ENCODE measurements around the gene SLC25A1. TPM values are rescaled to one million over a fixed set of nuclear protein-coding genes. Genes with fewer than 3 reads are reported as not detected.

The SLC25A1 gene
- total and polyA plus RNA-seq, 2 experiments from 2014 or later, result 187 to 422 TPM

DNA sequence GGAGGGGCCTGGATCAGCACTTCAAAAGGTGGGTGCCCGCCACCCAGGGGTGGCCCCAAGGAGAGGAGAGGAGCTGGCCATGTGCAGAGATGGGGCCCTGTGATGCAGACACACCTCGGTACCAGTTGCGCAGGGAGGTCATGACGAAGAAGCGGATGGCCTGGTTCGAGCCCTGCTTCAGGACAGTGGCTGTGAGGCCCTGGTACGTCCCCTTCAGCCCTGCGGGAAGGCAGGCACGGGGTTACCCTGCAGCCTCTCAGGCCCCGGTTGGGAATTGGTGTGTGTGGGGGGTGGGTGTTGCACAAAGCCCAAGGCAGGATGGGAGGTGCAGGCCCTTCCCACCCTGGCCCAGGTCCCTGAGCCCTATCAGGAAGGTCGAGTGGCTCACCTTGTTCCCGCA lies 1.8 kb downstream of the SLC25A1 start:
- Histone ChIP-seq H3K9me2 (replicated peaks; ENCODE audit: insufficient read depth) (no peaks in the 10 kb centered on the region), H3K9me3 (ENCODE audit: low read depth) (no peaks in the 10 kb centered on the region), H4K20me1 (ENCODE audit: insufficient read depth, poor library complexity, severe bottlenecking) (peaks cover 22% of the 10 kb centered on the region), H3K27ac (no peak overlapping the region), H3K4me1 (ENCODE audit: insufficient read depth) (peaks cover 36% of the 10 kb centered on the region), H3K4me2 (peak overlapping the region; percentile 99), H3K4me3 (no peak overlapping the region), H3K79me2 (peaks cover 49% of the 10 kb centered on the region), H3K27me3 (no peaks in the 10 kb centered on the region), H3K36me3 (replicated peaks; ENCODE audit: insufficient read depth, low read depth) (no peaks in the 10 kb centered on the region), H2AFZ (no peak overlapping the region)
- DNase-seq (ENCODE audit: low spot score), result no peak
- no peak for TF ChIP-seq CTCF (IDR thresholded peaks at IDR 0.05; ENCODE audit: poor library complexity)
- TF ChIP-seq EZH2phosphoT487 (IDR thresholded peaks at IDR 0.05; ENCODE audit: low read depth, severe bottlenecking, unreplicated experiment), result no peak
- no peak for TF ChIP-seq EZH2 (IDR thresholded peaks at IDR 0.05; ENCODE audit: borderline replicate concordance)
- 84% methylated on average over 12 of the region's 12 CpGs for WGBS (ENCODE audit: low lambda C conversion rate, missing lambda C conversion rate)

DNA sequence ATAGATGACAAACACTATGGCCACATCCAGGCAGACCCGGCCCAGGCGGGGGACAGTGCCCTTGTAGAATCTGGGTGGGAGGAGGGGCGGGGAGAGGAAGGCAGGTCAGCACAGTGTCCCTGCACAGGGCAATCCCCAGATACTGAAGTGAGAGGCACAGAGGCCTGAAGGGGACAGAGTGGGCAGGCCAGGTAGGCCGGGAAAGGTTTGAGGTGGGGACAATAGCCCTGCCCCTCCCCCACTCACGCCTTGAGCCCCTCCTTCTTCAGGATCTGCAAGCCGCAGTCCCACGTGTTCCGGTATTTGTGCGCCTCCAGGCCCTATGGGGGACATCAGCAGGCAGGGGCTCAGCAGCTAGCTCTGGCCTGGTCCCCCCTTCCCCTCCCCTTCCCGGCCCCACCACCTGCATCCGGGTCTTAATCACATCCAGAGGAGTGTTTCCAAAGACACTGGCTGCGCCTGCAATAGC lies 2.3 kb downstream of the SLC25A1 start:
- no peaks in the 10 kb centered on the region for H3K9me2 ChIP-seq (replicated peaks; ENCODE audit: insufficient read depth)
- DNase-seq (ENCODE audit: low spot score), result peak; percentile 4
- peak overlapping the region; percentile 99 for H3K4me2 ChIP-seq
- no peaks in the 10 kb centered on the region for H3K9me3 ChIP-seq (ENCODE audit: low read depth)
- H3K27ac ChIP-seq, result no peak overlapping the region
- H3K4me3 ChIP-seq, result no peak overlapping the region
- H3K36me3 ChIP-seq (replicated peaks; ENCODE audit: insufficient read depth, low read depth), result no peaks in the 10 kb centered on the region
- H3K79me2 ChIP-seq, result peaks cover 51% of the 10 kb centered on the region
- H4K20me1 ChIP-seq (ENCODE audit: insufficient read depth, poor library complexity, severe bottlenecking), result peaks cover 22% of the 10 kb centered on the region
- no peak for TF ChIP-seq EZH2phosphoT487 (IDR thresholded peaks at IDR 0.05; ENCODE audit: low read depth, severe bottlenecking, unreplicated experiment)
- peaks cover 36% of the 10 kb centered on the region for H3K4me1 ChIP-seq (ENCODE audit: insufficient read depth)
- 76% methylated on average over 12 of the region's 12 CpGs for WGBS (ENCODE audit: low lambda C conversion rate, missing lambda C conversion rate)
- H2AFZ ChIP-seq, result no peak overlapping the region
- no peaks in the 10 kb centered on the region for H3K27me3 ChIP-seq

- Histone ChIP-seq H2AFZ (no peak overlapping the region), H3K79me2 (peaks cover 53% of the 10 kb centered on the region), H3K27me3 (no peaks in the 10 kb centered on the region), H3K9me2 (replicated peaks; ENCODE audit: insufficient read depth) (no peaks in the 10 kb centered on the region), H3K4me1 (ENCODE audit: insufficient read depth) (peaks cover 39% of the 10 kb centered on the region), H3K9me3 (ENCODE audit: low read depth) (no peaks in the 10 kb centered on the region), H3K27ac (no peak overlapping the region), H3K36me3 (replicated peaks; ENCODE audit: insufficient read depth, low read depth) (no peaks in the 10 kb centered on the region), H4K20me1 (ENCODE audit: insufficient read depth, poor library complexity, severe bottlenecking) (peaks cover 22% of the 10 kb centered on the region), H3K4me3 (no peak overlapping the region), H3K4me2 (no peak overlapping the region)
- no peak for DNase-seq (ENCODE audit: low spot score)
- WGBS (ENCODE audit: low lambda C conversion rate, missing lambda C conversion rate), result 89% methylated on average over 21 of the region's 21 CpGs
- TF ChIP-seq CTCF (IDR thresholded peaks at IDR 0.05; ENCODE audit: poor library complexity) (no peak), EZH2 (IDR thresholded peaks at IDR 0.05; ENCODE audit: borderline replicate concordance) (no peak), EZH2phosphoT487 (IDR thresholded peaks at IDR 0.05; ENCODE audit: low read depth, severe bottlenecking, unreplicated experiment) (no peak)
Measured at GRCh38 chr22:19175602-19176174, 2.8 kb downstream of the SLC25A1 start.

DNA sequence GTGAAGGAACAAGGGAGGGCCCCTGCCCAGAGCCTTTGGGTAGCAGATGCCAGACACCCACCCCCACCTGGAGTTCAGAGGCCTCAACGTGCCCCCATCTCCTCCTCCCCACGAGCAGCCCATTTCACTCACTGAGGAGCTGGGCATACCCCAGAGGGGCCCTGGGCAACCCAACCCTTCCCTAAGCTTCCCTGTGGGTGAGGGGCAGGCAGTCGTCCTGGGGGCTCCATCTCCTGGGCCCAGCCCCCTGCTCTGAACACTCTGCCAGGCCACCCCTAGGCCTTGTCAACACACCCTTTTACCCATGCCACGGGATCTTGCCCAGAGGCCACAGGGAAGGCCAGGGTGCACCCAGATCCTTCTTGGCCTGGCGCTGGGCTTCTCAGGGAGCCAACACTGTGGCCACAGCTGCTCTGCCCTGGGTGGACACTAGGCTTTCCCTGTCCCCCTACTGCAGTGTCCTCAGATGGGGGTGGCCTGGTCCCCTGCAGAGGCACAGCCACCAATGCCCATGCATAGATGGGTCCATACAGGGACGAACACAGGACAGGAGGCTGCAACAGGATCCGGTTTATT lies 3.4 kb downstream of the SLC25A1 start:
- Histone ChIP-seq H3K27me3 (no peaks in the 10 kb centered on the region), H3K4me1 (ENCODE audit: insufficient read depth) (peaks cover 42% of the 10 kb centered on the region), H4K20me1 (ENCODE audit: insufficient read depth, poor library complexity, severe bottlenecking) (peaks cover 22% of the 10 kb centered on the region), H3K4me2 (no peak overlapping the region), H3K9me2 (replicated peaks; ENCODE audit: insufficient read depth) (no peaks in the 10 kb centered on the region), H3K79me2 (peaks cover 55% of the 10 kb centered on the region), H3K4me3 (no peak overlapping the region), H3K9me3 (ENCODE audit: low read depth) (no peaks in the 10 kb centered on the region), H3K27ac (peak overlapping the region; percentile 46), H3K36me3 (replicated peaks; ENCODE audit: insufficient read depth, low read depth) (no peaks in the 10 kb centered on the region), H2AFZ (no peak overlapping the region)
- peak; percentile 3 for DNase-seq (ENCODE audit: low spot score)
- WGBS (ENCODE audit: low lambda C conversion rate, missing lambda C conversion rate), result 88% methylated on average over 7 of the region's 7 CpGs
- TF ChIP-seq EZH2 (IDR thresholded peaks at IDR 0.05; ENCODE audit: borderline replicate concordance), result no peak
